Body of pancreas (tissue), 4 donors: ENCODE results near the gene ATRN.

Source experiments
- CTCF ChIP-seq, 7 experiments: fragments of 450-650 bp in 4 of 7; fragments of 200-600 bp in 3 of 7; sonication (generic) in 3 of 7; IDR thresholded peaks; one replicate each; pipeline ENCODE4 v1.5.1; 2016 to 2019; ENCODE audit warnings: antibody characterized with exemption in 7 of 7
- POLR2A ChIP-seq, 3 donors: fragments of 450-650 bp; IDR thresholded peaks; one replicate each; pipeline ENCODE4 v1.6.1; 2016; ENCODE audit warnings: antibody characterized with exemption in 3 of 3, mild to moderate bottlenecking in 2 of 3

GRCh38 chr20:3693376-3693775, 222.6 kb downstream of the ATRN start:
- no peak for TF ChIP-seq POLR2A (IDR thresholded peaks at IDR 0.05)
- no peak for TF ChIP-seq CTCF (IDR thresholded peaks at IDR 0.05)
